Endodermal cell (in vitro differentiated cells): ENCODE data around the gene IQCK. TPM values are rescaled to one million over a fixed set of nuclear protein-coding genes. Genes with fewer than 3 reads are reported as not detected.

Experiments
- DNase-seq: peaks from one replicate; pipeline ENCODE4 v3.0.0-alpha.2; 2017
- H3K27ac ChIP-seq: 2 replicates; pipeline ENCODE4 v1.5.1; 2013; ENCODE audit warnings: mild to moderate bottlenecking, low read depth, low read length, moderate library complexity
- H3K27me3 ChIP-seq: 2 replicates; pipeline ENCODE4 v1.6.1; 2013; ENCODE audit warnings: mild to moderate bottlenecking, low read length, moderate library complexity; ENCODE audit not compliant: insufficient read depth, control insufficient read depth, poor library complexity, severe bottlenecking
- H3K36me3 ChIP-seq: 2 replicates; pipeline ENCODE4 v1.7.0; 2013; ENCODE audit warnings: mild to moderate bottlenecking, low read length, moderate library complexity; ENCODE audit not compliant: control insufficient read depth, insufficient read depth
- H3K4me1 ChIP-seq: one replicate; pipeline ENCODE4 v1.7.0; 2013; ENCODE audit warnings: low read length; ENCODE audit not compliant: control insufficient read depth, insufficient read depth
- H3K4me3 ChIP-seq: 2 replicates; pipeline ENCODE4 v1.5.1; 2013; ENCODE audit warnings: mild to moderate bottlenecking, low read length, moderate library complexity
- H3K9ac ChIP-seq: 2 replicates; pipeline ENCODE4 v1.6.1; 2013; ENCODE audit warnings: mild to moderate bottlenecking, low read length, moderate library complexity; ENCODE audit not compliant: poor library complexity, severe bottlenecking; ENCODE audit errors: extremely low read depth
- H3K9me3 ChIP-seq: 2 replicates; pipeline ENCODE4 v1.6.1; 2013; ENCODE audit warnings: mild to moderate bottlenecking, low read length, moderate library complexity; ENCODE audit not compliant: control insufficient read depth
- H3K27ac Mint-ChIP-seq: 2 replicates; pipeline ENCODE4 v1.8.0; 2020; ENCODE audit warnings: mixed read lengths
- H3K27me3 Mint-ChIP-seq: 2 replicates; pipeline ENCODE4 v1.8.0; 2021; ENCODE audit warnings: mild to moderate bottlenecking, mixed read lengths; ENCODE audit not compliant: insufficient read depth
- H3K36me3 Mint-ChIP-seq: 2 replicates; pipeline ENCODE4 v1.8.0; 2020; ENCODE audit warnings: low read depth, mixed read lengths
- H3K4me1 Mint-ChIP-seq: 2 replicates; pipeline ENCODE4 v1.8.0; 2020; ENCODE audit warnings: mixed read lengths
- H3K4me3 Mint-ChIP-seq: 2 replicates; pipeline ENCODE4 v1.8.0; 2020; ENCODE audit warnings: mild to moderate bottlenecking, moderate library complexity, mixed read lengths
- H3K9me3 Mint-ChIP-seq: 2 replicates; pipeline ENCODE4 v1.8.0; 2020; ENCODE audit warnings: mild to moderate bottlenecking, mixed read lengths
- CTCF ChIP-seq: fragments of 200-600 bp; sonication (generic); conservative IDR thresholded peaks from 2 replicates; pipeline ENCODE4 v1.5.0; 2021; ENCODE audit warnings: antibody characterized with exemption, mild to moderate bottlenecking
- WGBS, 2 experiments: methylation state at CpG; one replicate each; pipeline versions ENCODE4 v1.1.5 to v1.1.7; 2013; ENCODE audit warnings: missing lambda C conversion rate in 2 of 2, mixed read lengths in 1 of 2; ENCODE audit not compliant: insufficient coverage in 1 of 2, insufficient read length in 1 of 2; 5-methylcytosine and 5-hydroxymethylcytosine counted together
- total RNA-seq, 2 donors: library from RNA; stranded (reverse); fragmentation: NEBNext Ultra II Directional in 1 of 2; extraction: Animal tissue kit (Norgen Biotek cat#: 25700) in 1 of 2; gene quantifications; 2 replicates in 1 of 2; 3 replicates in 1 of 2; pipeline ENCODE4 v1.2.1, GENCODE V29; 2021

IQCK gene
- total RNA-seq, 2 donors from 2014 or later: 21.1 to 30.1 TPM

- peaks cover 10% of the 10 kb centered on the region for H3K36me3 Mint-ChIP-seq
- H3K9ac ChIP-seq: no peak overlapping the region
- no peak overlapping the region for H3K4me3 ChIP-seq
- peaks cover 5% of the 10 kb centered on the region for H3K4me1 Mint-ChIP-seq
- no peaks in the 10 kb centered on the region for H3K27me3 Mint-ChIP-seq
- TF ChIP-seq CTCF: no peak
- no peak overlapping the region for H3K27ac Mint-ChIP-seq
- no peak for DNase-seq
- H3K4me3 Mint-ChIP-seq: no peak overlapping the region
- H3K27ac ChIP-seq: no peak overlapping the region
- 85 to 91% methylated on average over 5 to 6 of the region's 6 CpGs for WGBS, 2 experiments
- H3K4me1 ChIP-seq: no peaks in the 10 kb centered on the region
- H3K36me3 ChIP-seq: no peaks in the 10 kb centered on the region
- no peaks in the 10 kb centered on the region for H3K9me3 Mint-ChIP-seq
- H3K27me3 ChIP-seq: no peaks in the 10 kb centered on the region
- no peaks in the 10 kb centered on the region for H3K9me3 ChIP-seq
Observed at GRCh38 chr16:19823322-19823721, 105.3 kb downstream of the IQCK start.

GRCh38 chr16:19824216-19824615 is 106.1 kb downstream of the IQCK start:
- no peak overlapping the region for H3K4me3 ChIP-seq
- no peak for TF ChIP-seq CTCF
- no peaks in the 10 kb centered on the region for H3K36me3 ChIP-seq
- Mint-ChIP-seq H3K4me3 (no peak overlapping the region), H3K27ac (no peak overlapping the region), H3K27me3 (no peaks in the 10 kb centered on the region), H3K9me3 (no peaks in the 10 kb centered on the region), H3K36me3 (peaks cover 12% of the 10 kb centered on the region), H3K4me1 (peaks cover under 1% of the 10 kb centered on the region)
- no peak overlapping the region for H3K27ac ChIP-seq
- no peaks in the 10 kb centered on the region for H3K27me3 ChIP-seq
- no peak for DNase-seq
- H3K9ac ChIP-seq: no peak overlapping the region
- WGBS, 2 experiments: 90 to 94% methylated on average over 5 of the region's 5 CpGs
- H3K4me1 ChIP-seq: no peaks in the 10 kb centered on the region
- H3K9me3 ChIP-seq: no peaks in the 10 kb centered on the region

- H3K27me3 ChIP-seq: no peaks in the 10 kb centered on the region
- no peak overlapping the region for H3K27ac ChIP-seq
- Mint-ChIP-seq H3K27me3 (no peaks in the 10 kb centered on the region), H3K27ac (no peak overlapping the region), H3K9me3 (no peaks in the 10 kb centered on the region), H3K36me3 (peaks cover 13% of the 10 kb centered on the region), H3K4me1 (no peaks in the 10 kb centered on the region), H3K4me3 (no peak overlapping the region)
- no peak for DNase-seq
- H3K9ac ChIP-seq: no peak overlapping the region
- no peak overlapping the region for H3K4me3 ChIP-seq
- 92 to 97% methylated on average over 5 to 9 of the region's 9 CpGs for WGBS, 2 experiments
- no peaks in the 10 kb centered on the region for H3K4me1 ChIP-seq
- no peak for TF ChIP-seq CTCF
- no peaks in the 10 kb centered on the region for H3K9me3 ChIP-seq
- no peaks in the 10 kb centered on the region for H3K36me3 ChIP-seq
Observed at GRCh38 chr16:19829844-19830692, 112.0 kb downstream of the IQCK start.
